Measurements from ENCODE around the gene TPK1. TPM values are rescaled to one million over a fixed set of nuclear protein-coding genes. Genes with fewer than 3 reads are reported as not detected.
"Not testable (repeated sequence)": the region's sequence is repeated elsewhere in the genome, so short reads cannot be mapped to it uniquely, and the experiment has no call there.

The TPK1 gene
- total RNA-seq, 1 donor = 6.9 TPM

DNA sequence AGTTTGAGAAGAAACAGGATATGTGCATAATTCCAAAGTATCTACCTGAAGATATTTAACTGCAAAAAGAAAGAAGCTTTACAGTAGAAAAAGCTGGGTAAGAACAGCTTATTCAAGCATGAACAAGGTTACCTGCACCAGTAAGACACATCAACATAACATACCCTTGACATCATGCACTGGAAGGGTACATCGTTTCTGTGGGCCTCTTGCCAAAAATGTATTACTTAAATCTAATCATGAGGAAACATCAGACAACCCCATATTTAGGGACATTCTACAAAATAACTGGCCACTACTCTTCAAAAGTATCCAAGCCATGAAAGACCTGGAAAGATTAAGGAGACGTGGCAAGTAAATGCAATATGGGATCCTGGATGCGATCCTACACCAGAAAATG lies 18.9 kb downstream of the TPK1 start:
- Histone ChIP-seq H3K4me1 (ENCODE audit: insufficient read depth, low read length) (peaks cover 2% of the 10 kb centered on the region), H3K4me2 (ENCODE audit: insufficient read depth, low read length) (no peak overlapping the region), H3K27me3 (ENCODE audit: insufficient read depth, low read length) (no peaks in the 10 kb centered on the region), H4K20me1 (ENCODE audit: insufficient read depth, low read length) (no peaks in the 10 kb centered on the region), H3K27ac (ENCODE audit: low read depth, low read length) (no peak overlapping the region), H3K9me3 (ENCODE audit: low read depth, low read length) (no peaks in the 10 kb centered on the region), H3K4me3 (ENCODE audit: insufficient read depth, low read length) (no peak overlapping the region), H3K79me2 (ENCODE audit: insufficient read depth, low read length) (no peaks in the 10 kb centered on the region), H2AFZ (ENCODE audit: low read length) (no peak overlapping the region), H3K36me3 (ENCODE audit: insufficient read depth, low read length) (no peaks in the 10 kb centered on the region)
- DNase-seq (ENCODE audit: insufficient read length, low spot score, missing footprints) = no peak
- TF ChIP-seq, protein P1, sequence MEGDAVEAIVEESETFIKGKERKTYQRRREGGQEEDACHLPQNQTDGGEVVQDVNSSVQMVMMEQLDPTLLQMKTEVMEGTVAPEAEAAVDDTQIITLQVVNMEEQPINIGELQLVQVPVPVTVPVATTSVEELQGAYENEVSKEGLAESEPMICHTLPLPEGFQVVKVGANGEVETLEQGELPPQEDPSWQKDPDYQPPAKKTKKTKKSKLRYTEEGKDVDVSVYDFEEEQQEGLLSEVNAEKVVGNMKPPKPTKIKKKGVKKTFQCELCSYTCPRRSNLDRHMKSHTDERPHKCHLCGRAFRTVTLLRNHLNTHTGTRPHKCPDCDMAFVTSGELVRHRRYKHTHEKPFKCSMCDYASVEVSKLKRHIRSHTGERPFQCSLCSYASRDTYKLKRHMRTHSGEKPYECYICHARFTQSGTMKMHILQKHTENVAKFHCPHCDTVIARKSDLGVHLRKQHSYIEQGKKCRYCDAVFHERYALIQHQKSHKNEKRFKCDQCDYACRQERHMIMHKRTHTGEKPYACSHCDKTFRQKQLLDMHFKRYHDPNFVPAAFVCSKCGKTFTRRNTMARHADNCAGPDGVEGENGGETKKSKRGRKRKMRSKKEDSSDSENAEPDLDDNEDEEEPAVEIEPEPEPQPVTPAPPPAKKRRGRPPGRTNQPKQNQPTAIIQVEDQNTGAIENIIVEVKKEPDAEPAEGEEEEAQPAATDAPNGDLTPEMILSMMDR (IDR thresholded peaks at IDR 0.05; ENCODE audit: extremely low read depth, low read depth, low read length) = no peak

DNA sequence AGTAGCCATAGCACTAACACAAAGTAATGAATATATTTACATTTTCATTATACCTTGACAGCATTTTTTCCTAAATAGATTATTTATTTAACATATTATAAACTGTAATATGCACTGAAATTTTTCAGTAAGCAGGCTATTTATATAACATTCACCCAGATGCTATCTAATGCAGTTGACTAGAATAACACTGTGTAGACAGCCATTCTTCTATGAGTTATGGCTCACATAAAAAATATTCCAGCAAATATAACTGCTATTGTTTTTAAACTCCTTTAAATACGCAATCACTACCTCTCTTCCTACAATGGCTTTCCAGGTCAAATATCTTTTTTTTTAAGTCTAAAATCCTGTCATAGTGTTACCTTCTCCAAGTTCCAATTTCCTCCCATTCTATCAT lies 21.6 kb downstream of the TPK1 start:
- Histone ChIP-seq H3K36me3 (ENCODE audit: insufficient read depth, low read length) (no peaks in the 10 kb centered on the region), H3K4me1 (ENCODE audit: insufficient read depth, low read length) (peaks cover 2% of the 10 kb centered on the region), H3K27me3 (ENCODE audit: insufficient read depth, low read length) (no peaks in the 10 kb centered on the region), H3K4me2 (ENCODE audit: insufficient read depth, low read length) (no peak overlapping the region), H3K4me3 (ENCODE audit: insufficient read depth, low read length) (no peak overlapping the region), H3K27ac (ENCODE audit: low read depth, low read length) (no peak overlapping the region), H4K20me1 (ENCODE audit: insufficient read depth, low read length) (no peaks in the 10 kb centered on the region), H3K9me3 (ENCODE audit: low read depth, low read length) (no peaks in the 10 kb centered on the region), H2AFZ (ENCODE audit: low read length) (no peak overlapping the region), H3K79me2 (ENCODE audit: insufficient read depth, low read length) (no peaks in the 10 kb centered on the region)
- TF ChIP-seq, protein P1 (IDR thresholded peaks at IDR 0.05; ENCODE audit: extremely low read depth, low read depth, low read length) = no peak
- DNase-seq (ENCODE audit: insufficient read length, low spot score, missing footprints) = no peak

DNA sequence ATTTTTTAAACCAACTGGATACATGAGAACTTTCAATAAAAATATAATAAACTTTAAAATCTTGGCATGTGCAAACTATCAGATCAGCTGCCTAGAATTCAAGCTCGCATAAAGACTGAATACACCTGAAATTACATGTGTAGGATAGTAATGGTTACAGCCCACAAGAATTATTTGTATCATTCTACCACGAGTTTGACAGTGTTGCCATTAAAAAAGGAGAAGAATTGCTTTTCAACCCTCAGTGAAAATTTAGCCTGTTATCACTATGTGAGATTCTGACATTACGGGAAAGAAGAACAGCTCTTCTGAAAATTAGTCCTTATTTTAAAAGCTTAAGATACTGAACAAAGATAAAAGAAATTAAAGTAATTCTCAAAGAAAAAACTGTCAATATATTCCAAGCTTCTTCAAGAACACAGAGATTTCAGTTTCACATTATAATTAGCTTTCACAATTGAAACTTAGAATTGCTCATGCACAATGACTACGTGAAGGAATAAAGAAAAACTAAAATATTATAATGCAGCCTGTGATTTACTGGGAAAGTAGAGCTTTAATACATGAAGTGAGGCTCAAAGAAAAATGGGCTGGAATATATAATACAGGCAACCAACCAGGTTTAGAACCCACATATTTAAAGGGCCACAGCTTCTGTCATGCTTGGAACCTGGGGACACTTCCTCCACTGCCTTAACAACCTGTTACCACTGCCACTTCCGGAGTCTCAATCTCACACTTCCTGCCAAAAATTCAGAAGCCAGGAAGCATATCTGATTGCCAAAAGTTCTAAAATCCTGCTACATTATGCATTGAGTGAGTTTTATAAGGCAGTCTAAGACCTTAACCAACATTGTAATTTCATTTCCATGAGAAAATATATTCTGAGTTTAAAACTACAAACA lies 23.2 kb downstream of the TPK1 start:
- Histone ChIP-seq H3K27me3 (ENCODE audit: insufficient read depth, low read length) (no peaks in the 10 kb centered on the region), H3K79me2 (ENCODE audit: insufficient read depth, low read length) (no peaks in the 10 kb centered on the region), H3K36me3 (ENCODE audit: insufficient read depth, low read length) (no peaks in the 10 kb centered on the region), H3K4me2 (ENCODE audit: insufficient read depth, low read length) (no peak overlapping the region), H3K4me1 (ENCODE audit: insufficient read depth, low read length) (no peaks in the 10 kb centered on the region), H3K9me3 (ENCODE audit: low read depth, low read length) (no peaks in the 10 kb centered on the region), H3K27ac (ENCODE audit: low read depth, low read length) (no peak overlapping the region), H2AFZ (ENCODE audit: low read length) (peak overlapping the region; percentile 44), H4K20me1 (ENCODE audit: insufficient read depth, low read length) (no peaks in the 10 kb centered on the region), H3K4me3 (ENCODE audit: insufficient read depth, low read length) (no peak overlapping the region)
- TF ChIP-seq, protein P1 (IDR thresholded peaks at IDR 0.05; ENCODE audit: extremely low read depth, low read depth, low read length) = no peak
- no peak for DNase-seq (ENCODE audit: insufficient read length, low spot score, missing footprints)

DNA sequence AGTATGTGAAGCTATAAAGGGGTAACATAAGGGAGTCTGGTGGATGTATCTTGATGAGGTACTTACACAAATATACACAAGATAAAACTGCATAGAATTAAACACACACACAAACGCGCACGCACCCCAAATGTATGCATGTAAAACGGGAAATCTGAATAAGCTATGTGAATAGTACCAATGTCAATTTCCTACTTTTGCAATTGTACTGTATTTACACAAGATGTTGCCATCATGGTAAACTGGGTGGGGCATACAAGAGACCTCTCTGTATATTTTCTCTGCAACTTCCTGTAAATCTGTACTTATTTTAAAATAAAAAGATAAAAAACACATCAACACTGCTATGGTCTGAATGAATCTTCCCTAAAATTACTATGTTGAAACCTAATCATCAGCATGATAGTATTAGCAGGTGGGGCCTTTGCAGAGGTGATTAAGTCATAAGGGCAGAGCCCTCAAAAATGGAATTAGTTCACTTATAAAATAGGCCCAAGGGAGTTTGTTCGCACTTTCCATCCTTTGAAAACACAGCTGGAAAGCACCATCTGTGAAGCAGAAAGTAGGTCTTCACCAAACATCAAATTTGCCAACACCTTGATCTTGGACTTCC lies 30.1 kb downstream of the TPK1 start:
- no peak overlapping the region for H3K4me3 ChIP-seq (ENCODE audit: insufficient read depth, low read length)
- no peak overlapping the region for H3K4me2 ChIP-seq (ENCODE audit: insufficient read depth, low read length)
- no peak overlapping the region for H3K27ac ChIP-seq (ENCODE audit: low read depth, low read length)
- H3K79me2 ChIP-seq (ENCODE audit: insufficient read depth, low read length) = no peaks in the 10 kb centered on the region
- H4K20me1 ChIP-seq (ENCODE audit: insufficient read depth, low read length) = no peaks in the 10 kb centered on the region
- H2AFZ ChIP-seq (ENCODE audit: low read length) = no peak overlapping the region
- no peaks in the 10 kb centered on the region for H3K4me1 ChIP-seq (ENCODE audit: insufficient read depth, low read length)
- no peaks in the 10 kb centered on the region for H3K36me3 ChIP-seq (ENCODE audit: insufficient read depth, low read length)
- no peaks in the 10 kb centered on the region for H3K27me3 ChIP-seq (ENCODE audit: insufficient read depth, low read length)
- TF ChIP-seq, protein P1 (IDR thresholded peaks at IDR 0.05; ENCODE audit: extremely low read depth, low read depth, low read length) = no peak
- DNase-seq (ENCODE audit: insufficient read length, low spot score, missing footprints) = no peak
- no peaks in the 10 kb centered on the region for H3K9me3 ChIP-seq (ENCODE audit: low read depth, low read length)

DNA sequence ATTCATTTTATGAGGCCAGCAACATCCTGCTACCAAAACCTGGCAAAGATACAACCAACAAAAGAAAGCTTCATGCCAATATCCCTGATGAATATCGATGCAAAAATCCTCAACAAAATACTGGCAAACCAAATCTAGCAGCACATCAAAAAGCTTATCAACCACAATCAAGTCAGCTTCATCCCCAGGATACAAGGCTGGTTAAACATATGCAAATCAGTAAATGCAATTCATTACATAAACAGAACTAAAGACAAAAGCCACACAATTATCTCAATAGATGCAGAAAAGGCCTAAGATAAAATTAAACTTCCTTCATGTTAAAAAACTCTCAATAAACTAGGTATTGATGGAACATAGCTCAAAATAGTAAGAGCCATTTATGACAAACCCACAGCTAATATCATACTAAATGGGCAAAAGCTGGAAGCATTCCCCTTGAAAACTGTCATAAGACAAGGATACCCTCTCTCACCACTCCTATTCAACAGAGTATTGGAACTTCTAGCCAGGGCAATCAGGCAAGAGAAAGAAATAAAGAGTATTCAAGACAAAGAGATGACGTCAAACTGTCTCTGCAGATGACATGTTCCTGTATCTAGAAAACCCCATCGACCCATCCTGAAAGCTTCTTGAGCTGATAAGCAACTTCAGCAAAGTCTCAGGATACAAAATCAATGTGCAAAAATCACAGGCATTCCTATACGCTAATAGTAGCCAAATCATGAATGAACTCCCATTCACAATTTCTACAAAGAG lies 35.0 kb downstream of the TPK1 start:
- not testable (repeated sequence) for H3K27me3 ChIP-seq (ENCODE audit: insufficient read depth, low read length); DNase-seq (ENCODE audit: insufficient read length, low spot score, missing footprints); H2AFZ ChIP-seq (ENCODE audit: low read length); H4K20me1 ChIP-seq (ENCODE audit: insufficient read depth, low read length); H3K4me2 ChIP-seq (ENCODE audit: insufficient read depth, low read length); H3K4me1 ChIP-seq (ENCODE audit: insufficient read depth, low read length); H3K27ac ChIP-seq (ENCODE audit: low read depth, low read length); H3K4me3 ChIP-seq (ENCODE audit: insufficient read depth, low read length); H3K79me2 ChIP-seq (ENCODE audit: insufficient read depth, low read length); H3K36me3 ChIP-seq (ENCODE audit: insufficient read depth, low read length); H3K9me3 ChIP-seq (ENCODE audit: low read depth, low read length)
